HG02943 (cell line): ENCODE data around the gene SETD1B.
A peak's percentile ranks its signal among the peaks of the same experiment; 100 is the strongest.

Experiments
- ATAC-seq: cut with Tn5 transposase; IDR thresholded peaks from one replicate; pipeline ENCODE4 v1.9.1; 2021; ENCODE audit warnings: mild to moderate bottlenecking, low read depth, moderate library complexity; ENCODE audit not compliant: unreplicated experiment

SETD1B gene

GRCh38 chr12:121822393-121823100 is 18.7 kb downstream of the SETD1B start:
- no peak for ATAC-seq

GRCh38 chr12:121823101-121823726 is 19.4 kb downstream of the SETD1B start:
- ATAC-seq = no peak

GRCh38 chr12:121823727-121824115 is 19.9 kb downstream of the SETD1B start:
- no peak for ATAC-seq

- ATAC-seq = no peak
Measured at GRCh38 chr12:121825041-121825523, 21.3 kb downstream of the SETD1B start.

- no peak for ATAC-seq
Measured at GRCh38 chr12:121826318-121827150, 22.7 kb downstream of the SETD1B start.

GRCh38 chr12:121827351-121828099 is 23.7 kb downstream of the SETD1B start:
- no peak for ATAC-seq

- ATAC-seq = no peak
Measured at GRCh38 chr12:121828306-121828705, 24.5 kb downstream of the SETD1B start.

GRCh38 chr12:121828826-121829225 is 25.0 kb downstream of the SETD1B start:
- ATAC-seq = no peak

GRCh38 chr12:121829250-121829918 is 25.6 kb downstream of the SETD1B start:
- ATAC-seq = no peak

GRCh38 chr12:121830134-121830533 is 26.3 kb downstream of the SETD1B start:
- no peak for ATAC-seq

GRCh38 chr12:121830588-121831265 is 26.9 kb downstream of the SETD1B start:
- ATAC-seq = no peak

- no peak for ATAC-seq
Measured at GRCh38 chr12:121831571-121832245, 27.9 kb downstream of the SETD1B start.

GRCh38 chr12:121837680-121838079 is 33.9 kb downstream of the SETD1B start:
- ATAC-seq = no peak

GRCh38 chr12:121838126-121838525 is 34.3 kb downstream of the SETD1B start:
- no peak for ATAC-seq

- peak; percentile 91 for ATAC-seq
Measured at GRCh38 chr12:121839106-121839992, 35.5 kb downstream of the SETD1B start.

GRCh38 chr12:121839993-121840761 is 36.4 kb downstream of the SETD1B start:
- ATAC-seq = peak; percentile 8
